ENCODE results near the gene RFC5. TPM values are rescaled to one million over a fixed set of nuclear protein-coding genes. Genes with fewer than 3 reads are reported as not detected.

RFC5 gene
- total and polyA plus RNA-seq, 2 of the 8 experiments (the other 6 are each of a cell fraction or from before 2014, with no cell fraction given): 34.4 to 40.6 TPM

DNA sequence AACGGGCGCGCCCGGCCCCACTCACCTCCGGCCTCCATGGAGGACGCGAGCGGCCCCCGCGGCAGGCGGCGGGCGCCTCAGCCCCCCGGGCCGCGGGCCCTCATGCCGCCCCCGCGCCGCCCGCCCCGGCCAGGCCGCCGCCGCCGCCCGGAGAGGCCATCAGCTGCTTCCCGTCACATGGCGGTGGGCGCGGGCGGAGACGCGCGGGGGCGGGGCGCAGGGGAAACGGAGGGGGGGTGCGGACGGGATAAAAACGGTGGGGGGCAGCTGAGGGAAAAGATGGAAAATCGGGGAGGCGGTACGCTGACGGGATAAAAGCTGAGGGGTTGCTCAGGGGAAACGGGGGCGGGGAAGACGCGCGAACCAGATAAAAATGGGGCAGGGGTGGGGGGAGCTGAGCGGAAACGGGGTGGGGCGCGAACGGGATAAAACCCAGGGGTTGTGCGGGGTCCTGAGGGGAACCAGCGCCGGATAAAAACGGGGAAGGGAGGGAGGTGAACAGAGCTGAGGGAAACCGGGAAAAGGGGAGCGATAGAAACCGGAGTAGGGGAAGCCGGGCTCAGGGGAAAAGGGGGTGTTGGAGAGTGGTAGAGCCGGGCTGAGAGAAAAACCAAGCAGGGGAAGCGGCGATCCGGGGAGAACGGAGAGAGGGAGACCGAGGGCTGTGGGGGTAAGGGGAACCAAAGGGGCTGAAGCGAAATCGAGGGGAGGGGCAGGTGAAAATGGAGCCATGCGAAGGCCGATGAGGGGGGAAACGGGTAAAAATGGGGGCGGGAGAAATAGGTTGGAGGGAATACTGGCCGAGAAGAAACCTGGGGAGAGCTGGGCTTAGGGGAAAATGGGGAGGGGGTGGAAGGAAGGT, 44.7 kb downstream of the RFC5 start, which contains the start of gene WSB2:
Gene WSB2 (minus strand): TSS at position 169 of the 862 bp plus-strand sequence. CDS start 131 bp downstream, at position 38.
- Histone ChIP-seq H3K79me1 (ENCODE audit: low read depth, low read length) (peaks cover 8% of the 10 kb centered on the region), H2AFZ (ENCODE audit: low read length) (no peak within 1 kb of the TSS), H3K56ac (replicated peaks; ENCODE audit: insufficient read length, low read depth, low read length) (peak within 1 kb of the TSS; percentile 98), H3K23me2 (ENCODE audit: low read depth, low read length) (peaks cover 7% of the 10 kb centered on the region; the same call in 1 of the 2 replicates), H3K4me3 (ENCODE audit: extremely low read depth in 1 of 4, insufficient read depth in 2 of 4, low read depth in 3 of 4, low read length in 4 of 4) (peak within 1 kb of the TSS; percentile 87 to 93 (median 91)), H3K79me2 (ENCODE audit: control insufficient read depth in 1 of 2, insufficient read depth in 2 of 2, low read length in 2 of 2) (peaks cover 0 to 34% of the 10 kb centered on the region in 2 experiments; a peak in 2 of 4 replicates), H3K18ac (ENCODE audit: extremely low read depth, low read length) (peak within 1 kb of the TSS; percentile 97), H3K9ac (replicated peaks in 1 of 4; ENCODE audit: extremely low read depth in 1 of 4, low read depth in 3 of 4, low read length in 3 of 4) (peak within 1 kb of the TSS; percentile 84 to 93 (median 85)), H2BK5ac (ENCODE audit: low read depth, low read length) (peak within 1 kb of the TSS; percentile 97), H4K5ac (ENCODE audit: insufficient read length, low read depth, low read length) (peak within 1 kb of the TSS; percentile 87), H3K4me2 (ENCODE audit: insufficient read depth in 1 of 2, low read depth in 2 of 2, low read length in 2 of 2) (peak within 1 kb of the TSS; percentile 85 to 98), H2BK12ac (ENCODE audit: low read depth, low read length) (peak within 1 kb of the TSS; percentile 39; the same call in 1 of the 2 replicates), H3K36me3 (ENCODE audit: control insufficient read depth in 2 of 4, insufficient read depth in 4 of 4, low read length in 3 of 4) (peaks cover 0 to 13% (median 2%) of the 10 kb centered on the region in 4 experiments; a peak in 2 of 8 replicates), H2BK120ac (replicated peaks; ENCODE audit: low read depth, low read length) (peak within 1 kb of the TSS; percentile 49), H3K27me3 (replicated peaks in 1 of 4; ENCODE audit: control insufficient read depth in 3 of 4, extremely low read depth in 1 of 4, insufficient read depth in 3 of 4, low read length in 3 of 4) (no peaks in the 10 kb centered on the region), H3K27ac (ENCODE audit: low read depth, low read length) (peak within 1 kb of the TSS; percentile 85), H3K9me3 (ENCODE audit: insufficient read depth in 2 of 2, low read depth in 1 of 2, low read length in 1 of 2) (no peaks in the 10 kb centered on the region), H3K14ac (ENCODE audit: insufficient read length) (no peak within 1 kb of the TSS), H2BK15ac (ENCODE audit: low read length) (0 out of 2 replicates have a peak within 1 kb of the TSS, but pooled peaks have one; percentile 72), H3K4me1 (replicated peaks in 1 of 4; ENCODE audit: control insufficient read depth in 3 of 4, insufficient read depth in 4 of 4, low read length in 3 of 4) (peaks cover 3 to 10% (median 7%) of the 10 kb centered on the region in 4 experiments; a peak in 6 of 7 replicates), H3K4ac (replicated peaks; ENCODE audit: insufficient read length, low read depth, low read length) (peak within 1 kb of the TSS; percentile 94), H3K23ac (ENCODE audit: insufficient read length) (no peak within 1 kb of the TSS), H2AK5ac (ENCODE audit: low read depth, low read length) (no peak within 1 kb of the TSS; the same call in 1 of the 2 replicates), H4K20me1 (replicated peaks in 1 of 2; ENCODE audit: control insufficient read depth in 1 of 2, insufficient read depth in 2 of 2, low read length in 2 of 2) (peaks cover 0 to 2% of the 10 kb centered on the region in 2 experiments), H4K8ac (ENCODE audit: extremely low read depth, insufficient read depth, low read length) (peak within 1 kb of the TSS; percentile 66), H2BK20ac (ENCODE audit: low read length) (peak within 1 kb of the TSS; percentile 48; the same call in 1 of the 2 replicates), H4K91ac (replicated peaks; ENCODE audit: insufficient read length, low read length) (peak within 1 kb of the TSS; percentile 97)
- ChIA-PET CTCF (ENCODE audit: partially characterized antibody) (interaction anchor here (0.6 to 0.7 kb wide), 2 partner anchors 202 to 1261 kb away, joined by 3 read pairs; no protein-coding TSS in a partner anchor), POLR2A (ENCODE audit: partially characterized antibody) (interaction anchor here (0.6 to 12.8 kb wide), 15 partner anchors 10 to 185 kb away, joined by 3 to 106 read pairs (median 5); partner anchors contain the start of genes PEBP1, RFC5 and VSIG10)
- peak in 1 of 2 experiments; percentile 70 for DNase-seq (ENCODE audit: low read depth in 1 of 2, low spot score in 2 of 2)
- WGBS, 2 experiments (ENCODE audit: extremely low coverage in 1 of 2, insufficient coverage in 1 of 2, insufficient read length in 1 of 2, insufficient replicate concordance in 2 of 2, low coverage in 1 of 2, low lambda C conversion rate in 2 of 2, missing lambda C conversion rate in 1 of 2): 0% methylated on average over 4 of the region's 76 CpGs; no CpG with 5 or more reads in 1 of the 2 experiments
- no peak for FAIRE-seq
- TF ChIP-seq, protein P1, sequence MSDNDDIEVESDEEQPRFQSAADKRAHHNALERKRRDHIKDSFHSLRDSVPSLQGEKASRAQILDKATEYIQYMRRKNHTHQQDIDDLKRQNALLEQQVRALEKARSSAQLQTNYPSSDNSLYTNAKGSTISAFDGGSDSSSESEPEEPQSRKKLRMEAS (IDR thresholded peaks at IDR 0.05): peak; percentile 43; the same call in 1 of the 2 replicates
- TF ChIP-seq TBP (IDR thresholded peaks at IDR 0.05; ENCODE audit: low read depth, low read length) (0 out of 2 replicates have a peak, but pooled peaks have one; percentile 20), PHF8 (conservative IDR thresholded peaks at IDR 0.05; ENCODE audit: low read depth, low read length) (0 out of 2 replicates have a peak, but pooled peaks have one; percentile 28), POLR2AphosphoS5 (IDR thresholded peaks at IDR 0.05; ENCODE audit: low read depth, low read length) (peak; percentile 15; the same call in 1 of the 2 replicates), ZNF274 (IDR thresholded peaks at IDR 0.05; ENCODE audit: borderline replicate concordance, extremely low read depth, low read length) (no peak), SAP30 (IDR thresholded peaks at IDR 0.05; ENCODE audit: insufficient read depth, insufficient replicate concordance, low read length) (peak; percentile 33)
- TF ChIP-seq, protein P2, sequence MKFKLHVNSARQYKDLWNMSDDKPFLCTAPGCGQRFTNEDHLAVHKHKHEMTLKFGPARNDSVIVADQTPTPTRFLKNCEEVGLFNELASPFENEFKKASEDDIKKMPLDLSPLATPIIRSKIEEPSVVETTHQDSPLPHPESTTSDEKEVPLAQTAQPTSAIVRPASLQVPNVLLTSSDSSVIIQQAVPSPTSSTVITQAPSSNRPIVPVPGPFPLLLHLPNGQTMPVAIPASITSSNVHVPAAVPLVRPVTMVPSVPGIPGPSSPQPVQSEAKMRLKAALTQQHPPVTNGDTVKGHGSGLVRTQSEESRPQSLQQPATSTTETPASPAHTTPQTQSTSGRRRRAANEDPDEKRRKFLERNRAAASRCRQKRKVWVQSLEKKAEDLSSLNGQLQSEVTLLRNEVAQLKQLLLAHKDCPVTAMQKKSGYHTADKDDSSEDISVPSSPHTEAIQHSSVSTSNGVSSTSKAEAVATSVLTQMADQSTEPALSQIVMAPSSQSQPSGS (IDR thresholded peaks at IDR 0.05; ENCODE audit: low read length): no peak
